Breast epithelium (tissue), 4 donors: ENCODE data around the gene NUDT15. TPM values are rescaled to one million over a fixed set of nuclear protein-coding genes. Genes with fewer than 3 reads are reported as not detected.

ENCODE experiments used
- DNase-seq, 2 donors: peaks; one replicate each; pipeline ENCODE4 v3.0.0-alpha.2; 2019; ENCODE audit warnings: low spot score in 2 of 2
- H3K27ac ChIP-seq, 2 donors: fragments of 200-600 bp; sonication (generic) in 1 of 2; one replicate each; pipeline ENCODE4 v1.5.1; 2016 to 2019; ENCODE audit warnings: mild to moderate bottlenecking in 1 of 2
- H3K27me3 ChIP-seq, 2 donors: fragments of 200-600 bp; sonication (generic) in 1 of 2; one replicate each; pipeline versions ENCODE4 v1.5.1 to v1.6.0; 2017 to 2019; ENCODE audit warnings: control low read depth in 1 of 2, mild to moderate bottlenecking in 1 of 2
- H3K36me3 ChIP-seq: fragments of 200-600 bp; one replicate; pipeline ENCODE4 v1.5.1; 2019
- H3K4me1 ChIP-seq, 2 donors: fragments of 200-600 bp; sonication (generic); one replicate each; pipeline ENCODE4 v1.5.1; 2016 to 2019; ENCODE audit warnings: control low read depth in 1 of 2
- H3K4me3 ChIP-seq, 3 donors: fragments of 200-600 bp; sonication (generic); 1 replicate in 2 of 3; 2 replicates in 1 of 3; pipeline ENCODE4 v1.5.1; 2016 to 2019; ENCODE audit warnings: mild to moderate bottlenecking in 3 of 3, moderate library complexity in 2 of 3
- H3K9me3 ChIP-seq, 2 donors: fragments of 200-600 bp; sonication (generic) in 1 of 2; one replicate each; pipeline ENCODE4 v1.5.1; 2016 to 2019; ENCODE audit warnings: control low read depth in 1 of 2
- CTCF ChIP-seq, 3 donors: fragments of 450-650 bp; IDR thresholded peaks; one replicate each; pipeline ENCODE4 v1.5.1; 2016 to 2017; ENCODE audit warnings: antibody characterized with exemption in 3 of 3, mild to moderate bottlenecking in 3 of 3, moderate library complexity in 3 of 3
- POLR2A ChIP-seq: fragments of 450-650 bp; IDR thresholded peaks from one replicate; pipeline ENCODE4 v1.6.1; 2016; ENCODE audit warnings: antibody characterized with exemption, mild to moderate bottlenecking, moderate library complexity
- POLR2AphosphoS5 ChIP-seq, 3 donors: sonication (generic); formaldehyde crosslinking; IDR thresholded peaks; one replicate each; pipeline ENCODE4 v1.6.1; 2017; ENCODE audit warnings: antibody characterized with exemption in 3 of 3
- intact Hi-C: fragments of 100-400 bp; cut with DNase I; formaldehyde crosslinking; loops from one replicate; pipeline ENCODE4 v1.15.1; 2023; ENCODE audit warnings: low total_unique reads
- total RNA-seq, 3 donors: library from RNA; depleted of rRNA; stranded (reverse); fragments of >200 nt; gene quantifications; one replicate each; pipeline ENCODE4 v1.1.0, GENCODE V29; 2016

The NUDT15 gene
- total RNA-seq, 3 donors from 2014 or later, result 8.0 to 12.1 (median 8.2) TPM

GRCh38 chr13:48096670-48097069 is 59.1 kb downstream of the NUDT15 start:
- TF ChIP-seq CTCF (IDR thresholded peaks at IDR 0.05) (no peak), POLR2AphosphoS5 (IDR thresholded peaks at IDR 0.05) (no peak), POLR2A (no peak)
- H3K4me1 ChIP-seq, result no peaks in the 10 kb centered on the region
- no peak overlapping the region for H3K27ac ChIP-seq
- DNase-seq, result no peak
- H3K9me3 ChIP-seq, result no peaks in the 10 kb centered on the region
- no peaks in the 10 kb centered on the region for H3K36me3 ChIP-seq
- H3K4me3 ChIP-seq, result no peak overlapping the region
- intact Hi-C loops, result no loop called here
- no peaks in the 10 kb centered on the region for H3K27me3 ChIP-seq

Other genes starting within 250 kb of the NUDT15 start
- gene SUCLA2, start 36.5 kb upstream of the NUDT15 start, total RNA-seq, result 10 to 100 TPM; 42.3 to 75.4 (median 61.3) TPM
- 10 to 100 TPM; 39.0 to 45.1 (median 39.8) TPM for gene MED4, start 57.4 kb downstream of the NUDT15 start, total RNA-seq
- 100 to 1,000 TPM; 369 to 727 (median 475) TPM for gene ITM2B, start 195.5 kb downstream of the NUDT15 start, total RNA-seq